HCT116 (cell line): ENCODE results near the gene PLEKHN1. TPM values are rescaled to one million over a fixed set of nuclear protein-coding genes. Genes with fewer than 3 reads are reported as not detected.

Experiments
- ATAC-seq: fragments of 200-7000 bp; cut with Tn5 transposase; 2 replicates; pipeline ENCODE4 v1.9.1; 2020; ENCODE audit warnings: mild to moderate bottlenecking, moderate library complexity
- BruUV-seq: library from RNA; stranded (reverse); fragments of 400-500 nt; replicated peaks from 2 replicates; lab custom pipeline; 2021; lab: Mats Ljungman, UMichigan
- CTCF ChIA-PET: fragments of 300-600 bp; sonication (Branson Sonifier 250); formaldehyde crosslinking; loops from one replicate; lab custom pipeline; 2021; ENCODE audit warnings: antibody characterized with exemption; lab: Charles Lee
- POLR2A ChIA-PET: fragments of 300-600, 350-600 bp; sonication (Branson Sonifier 250); formaldehyde crosslinking; loops from one replicate; lab custom pipeline; 2021; ENCODE audit warnings: antibody characterized with exemption; lab: Charles Lee
- RAD21 ChIA-PET, 2 experiments: fragments of 300-600 bp; sonication (Branson Sonifier 250); formaldehyde crosslinking; loops; one replicate each; lab custom pipeline; 2023; ENCODE audit warnings: low total read pairs in 2 of 2; ENCODE audit not compliant: uncharacterized antibody in 2 of 2, unreplicated experiment in 2 of 2, low non-redundant PET in 1 of 2; lab: Charles Lee
- DNase-seq: peaks from one replicate; pipeline ENCODE4 v3.0.0-alpha.2; 2010; ENCODE audit warnings: low read depth, low spot score
- H2AFZ ChIP-seq: fragments of 200-600 bp; shearing (Covaris generic), sonication (generic); 2 replicates; pipeline ENCODE4 v1.6.1; 2017; ENCODE audit warnings: low read depth, mixed run types, mixed read lengths, antibody characterized with exemption, low read length; ENCODE audit not compliant: poor library complexity, severe bottlenecking
- H3K27ac ChIP-seq: 2 replicates; pipeline ENCODE4 v1.5.1; 2012; ENCODE audit warnings: low read depth, low read length
- H3K27me3 ChIP-seq: fragments of 200-600 bp; sonication (generic); 2 replicates; pipeline ENCODE4 v1.6.1; 2016; ENCODE audit warnings: mixed run types, low read length, mixed read lengths; ENCODE audit not compliant: insufficient read depth
- H3K36me3 ChIP-seq, 2 experiments: fragments of 200-500 bp in 1 of 2; fragments of 200-600 bp in 1 of 2; sonication (Bioruptor generic) in 1 of 2; sonication (generic) in 1 of 2; 2 replicates each; pipeline versions ENCODE4 v1.5.1 to v1.6.1; 2014 to 2016; ENCODE audit warnings: low read length in 2 of 2, inconsistent platforms in 1 of 2, mixed read lengths in 1 of 2, mixed run types in 1 of 2; ENCODE audit not compliant: insufficient read depth in 2 of 2, control insufficient read depth in 1 of 2
- H3K4me1 ChIP-seq, 2 experiments: fragments of 200-600 bp in 1 of 2; sonication (generic) in 1 of 2; 2 replicates each; pipeline versions ENCODE4 v1.5.1 to v1.6.1; 2012 to 2017; ENCODE audit warnings: low read length in 2 of 2, inconsistent platforms in 1 of 2, mild to moderate bottlenecking in 1 of 2, mixed read lengths in 1 of 2, mixed run types in 1 of 2, moderate library complexity in 1 of 2; ENCODE audit not compliant: insufficient read depth in 2 of 2, control insufficient read depth in 1 of 2
- H3K4me2 ChIP-seq: fragments of 200-600 bp; sonication (generic); 2 replicates; pipeline ENCODE4 v1.6.1; 2017; ENCODE audit warnings: mixed run types, low read length, mixed read lengths
- H3K4me3 ChIP-seq, 2 experiments: fragments of 200-600 bp in 1 of 2; sonication (generic) in 1 of 2; replicated peaks in 1 of 2; 2 replicates each; pipeline ENCODE4 v1.5.1; 2011 to 2016; ENCODE audit warnings: low read length in 2 of 2, control low read depth in 1 of 2, low read depth in 1 of 2, mild to moderate bottlenecking in 1 of 2, mixed read lengths in 1 of 2, mixed run types in 1 of 2
- H3K79me2 ChIP-seq: fragments of 200-600 bp; sonication (generic); 2 replicates; pipeline ENCODE4 v1.6.1; 2017; ENCODE audit warnings: mild to moderate bottlenecking, mixed run types, low read length, moderate library complexity, mixed read lengths; ENCODE audit not compliant: insufficient read depth
- H3K9ac ChIP-seq: fragments of 200-600 bp; sonication (generic); 2 replicates; pipeline ENCODE4 v1.6.1; 2016; ENCODE audit warnings: low read length, mixed read lengths
- H3K9me2 ChIP-seq: fragments of 200-600 bp; sonication (generic), shearing (Covaris generic); 2 replicates; pipeline ENCODE4 v1.6.1; 2017; ENCODE audit warnings: mixed run types, mild to moderate bottlenecking, moderate library complexity; ENCODE audit not compliant: insufficient read depth
- H3K9me3 ChIP-seq, 2 experiments: fragments of 200-500 bp in 1 of 2; fragments of 200-600 bp in 1 of 2; sonication (Bioruptor generic) in 1 of 2; sonication (generic) in 1 of 2; 2 replicates each; pipeline ENCODE4 v1.6.1; 2014 to 2017; ENCODE audit warnings: low read length in 2 of 2, mixed read lengths in 2 of 2, inconsistent platforms in 1 of 2, low read depth in 1 of 2, mild to moderate bottlenecking in 1 of 2, mixed run types in 1 of 2, moderate library complexity in 1 of 2; ENCODE audit not compliant: control insufficient read depth in 1 of 2, insufficient read depth in 1 of 2
- H4K20me1 ChIP-seq: fragments of 200-600 bp; sonication (generic), shearing (Covaris generic); 2 replicates; pipeline ENCODE4 v1.6.1; 2017; ENCODE audit warnings: mixed run types, mild to moderate bottlenecking, moderate library complexity; ENCODE audit not compliant: insufficient read depth
- ATF3 ChIP-seq: IDR thresholded peaks from 2 replicates; pipeline ENCODE4 v1.6.1; 2012
- CBX3 ChIP-seq: IDR thresholded peaks from 2 replicates; pipeline ENCODE4 v1.6.1; 2012; ENCODE audit warnings: low read depth
- CTCF ChIP-seq, 3 experiments: fragments of 200-600 bp in 1 of 3; sonication (generic) in 1 of 3; IDR thresholded peaks in 2 of 3; conservative IDR thresholded peaks in 1 of 3; 2 replicates each; pipeline ENCODE4 v1.5.1; 2012 to 2017; ENCODE audit warnings: low read depth in 2 of 3, low read length in 2 of 3, antibody characterized with exemption in 1 of 3, borderline replicate concordance in 1 of 3, control low read depth in 1 of 3, mild to moderate bottlenecking in 1 of 3, mixed read lengths in 1 of 3, mixed run types in 1 of 3, moderate library complexity in 1 of 3; ENCODE audit not compliant: insufficient read depth in 1 of 3
- EGR1 ChIP-seq: IDR thresholded peaks from 2 replicates; pipeline ENCODE4 v1.6.1; 2012; ENCODE audit warnings: low read depth
- ELF1 ChIP-seq: IDR thresholded peaks from 2 replicates; pipeline ENCODE4 v1.6.1; 2012; ENCODE audit warnings: low read depth, borderline replicate concordance
- EZH2 ChIP-seq: fragments of 200-600 bp; sonication (generic); IDR thresholded peaks from 2 replicates; pipeline ENCODE4 v1.6.1; 2017; ENCODE audit warnings: antibody characterized with exemption, mixed run types
- EZH2phosphoT487 ChIP-seq: fragments of 200-600 bp; IDR thresholded peaks from 2 replicates; pipeline ENCODE4 v1.6.1; 2018; ENCODE audit warnings: antibody characterized with exemption, borderline replicate concordance
- JUND ChIP-seq: IDR thresholded peaks from 2 replicates; pipeline ENCODE4 v1.6.1; 2012
- POLR2A ChIP-seq: IDR thresholded peaks from 2 replicates; pipeline ENCODE4 v1.7.0; 2011; ENCODE audit warnings: borderline replicate concordance; ENCODE audit not compliant: insufficient read depth, insufficient read length; ENCODE audit errors: extremely low read depth
- POLR2AphosphoS5 ChIP-seq: IDR thresholded peaks from 2 replicates; pipeline ENCODE4 v1.6.1; 2011; ENCODE audit warnings: mild to moderate bottlenecking, low read depth, low read length, moderate library complexity
- RAD21 ChIP-seq: IDR thresholded peaks from 2 replicates; pipeline ENCODE4 v1.6.1; 2012; ENCODE audit warnings: low read depth, mild to moderate bottlenecking
- SP1 ChIP-seq: IDR thresholded peaks from 2 replicates; pipeline ENCODE4 v1.6.1; 2012; ENCODE audit warnings: low read depth
- TCF7L2 ChIP-seq: IDR thresholded peaks from 2 replicates; pipeline ENCODE4 v1.7.0; 2011; ENCODE audit warnings: borderline replicate concordance, inconsistent platforms; ENCODE audit not compliant: insufficient read depth, insufficient read length; ENCODE audit errors: extremely low read depth
- YY1 ChIP-seq: IDR thresholded peaks from 2 replicates; pipeline ENCODE4 v1.6.1; 2011; ENCODE audit warnings: low read length, low read depth, moderate library complexity, mild to moderate bottlenecking; ENCODE audit not compliant: insufficient replicate concordance; ENCODE audit errors: extremely low read depth
- ZBTB33 ChIP-seq: IDR thresholded peaks from 2 replicates; pipeline ENCODE4 v1.6.1; 2011; ENCODE audit warnings: mild to moderate bottlenecking, low read length, moderate library complexity; ENCODE audit not compliant: insufficient replicate concordance; ENCODE audit errors: extremely low read depth
- ZFX ChIP-seq: fragments of 450-650 bp; IDR thresholded peaks from 2 replicates; pipeline ENCODE4 v1.6.1; 2017
- ZNF274 ChIP-seq: fragments of 200-500 bp; sonication (Bioruptor generic); IDR thresholded peaks from 2 replicates; pipeline ENCODE4 v1.6.1; 2014; ENCODE audit warnings: mild to moderate bottlenecking, low read depth, low read length, inconsistent platforms
- intact Hi-C: fragments of 100-400 bp; cut with micrococcal nuclease; formaldehyde crosslinking; loops from 2 replicates; pipeline ENCODE4 v1.10.0; 2022
- total RNA-seq: library from RNA; stranded (reverse); gene quantifications from one replicate; pipeline ENCODE4 v1.2.1, GENCODE V29; 2021; ENCODE audit not compliant: unreplicated experiment

Gene PLEKHN1
- total RNA-seq, 1 experiment from 2014 or later = 11.6 TPM

- Histone ChIP-seq H3K36me3 (no peaks in the 10 kb centered on the region), H3K27me3 (peaks cover 43% of the 10 kb centered on the region; the same call in 1 of the 2 replicates), H3K27ac (peak overlapping the region; percentile 48; the same call in 1 of the 2 replicates), H3K4me3 (peak overlapping the region in 1 of 2 experiments; percentile 16; a peak in 2 of 4 replicates), H3K9ac (no peak overlapping the region), H3K4me1 (peaks cover 36 to 48% of the 10 kb centered on the region in 2 experiments), H2AFZ (no peak overlapping the region), H3K9me2 (no peaks in the 10 kb centered on the region), H3K4me2 (peak overlapping the region; percentile 72), H3K9me3 (no peaks in the 10 kb centered on the region), H3K79me2 (no peaks in the 10 kb centered on the region), H4K20me1 (no peaks in the 10 kb centered on the region)
- ChIA-PET POLR2A (no interaction called here), RAD21 (no interaction called here), CTCF (no interaction called here)
- TF ChIP-seq SP1 (peak; percentile 87), RAD21 (no peak), ZFX (no peak), POLR2A (no peak), ZNF274 (no peak), EZH2phosphoT487 (no peak), YY1 (peak; percentile 68), CTCF (IDR thresholded peaks at IDR 0.05 in 2 of 3, conservative IDR thresholded peaks at IDR 0.05 in 1 of 3; ENCODE audit: borderline replicate concordance in 1 of 3, insufficient read depth in 1 of 3, low read depth in 2 of 3, low read length in 2 of 3) (peak in 2 of 3 experiments; percentile 32 to 55; a peak in 4 of 6 replicates), EZH2 (no peak), ELF1 (no peak), ATF3 (no peak), CBX3 (no peak), JUND (no peak), TCF7L2 (peak; percentile 51), ZBTB33 (peak; percentile 34), POLR2AphosphoS5 (peak; percentile 46; the same call in 1 of the 2 replicates), EGR1 (no peak)
- intact Hi-C loops = no loop called here
- no TSS peak for BruUV-seq
- ATAC-seq = peak; percentile 62
- DNase-seq = peak; percentile 59
Observed at GRCh38 chr1:921011-921837, 45.1 kb upstream of the PLEKHN1 start.
